DMS153 treated with DMSO at 0.1 percent for 48 hours (cell line): Measurements from ENCODE around the gene CAB39L.
"Not testable (repeated sequence)": the region's sequence is repeated elsewhere in the genome, so short reads cannot be mapped to it uniquely, and the experiment has no call there.

Experiments
- DNase-seq: peaks from one replicate; lab custom pipeline; 2025; ENCODE audit not compliant: unreplicated experiment; lab: John Stamatoyannopoulos, UW

The CAB39L gene

GRCh38 chr13:49294723-49295122 lies 149.1 kb downstream of the CAB39L start:
- not testable (repeated sequence) for DNase-seq

GRCh38 chr13:49292742-49293486 lies 150.9 kb downstream of the CAB39L start:
- peak; percentile 26 for DNase-seq

DNA sequence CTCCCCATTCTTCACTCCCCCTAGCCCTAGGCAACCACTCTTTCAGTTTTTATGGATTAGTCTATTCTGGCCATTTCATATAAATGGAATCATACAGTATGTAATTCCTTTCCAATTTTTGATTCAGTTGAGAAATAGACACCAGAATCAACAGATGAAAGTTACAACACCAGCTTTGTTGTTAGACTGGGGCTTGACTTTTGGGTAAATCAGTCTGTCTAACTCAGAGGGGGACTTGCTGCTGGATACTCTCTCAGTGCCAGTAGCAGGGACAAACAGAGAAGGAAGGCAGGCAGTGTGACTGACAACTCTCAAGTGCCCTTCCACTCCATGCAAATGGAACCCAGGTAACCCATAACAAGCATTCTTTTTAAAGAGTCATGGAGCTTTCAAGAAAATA lies 155.4 kb downstream of the CAB39L start:
- DNase-seq: no peak

- DNase-seq: no peak
These were observed 155.9 kb downstream of the CAB39L start for GRCh38 chr13:49287995-49288394.

- DNase-seq: no peak
These were observed 164.0 kb downstream of the CAB39L start for GRCh38 chr13:49279885-49280284.

GRCh38 chr13:49279112-49279511 lies 164.8 kb downstream of the CAB39L start:
- no peak for DNase-seq

GRCh38 chr13:49278211-49278610 lies 165.7 kb downstream of the CAB39L start:
- no peak for DNase-seq

DNA sequence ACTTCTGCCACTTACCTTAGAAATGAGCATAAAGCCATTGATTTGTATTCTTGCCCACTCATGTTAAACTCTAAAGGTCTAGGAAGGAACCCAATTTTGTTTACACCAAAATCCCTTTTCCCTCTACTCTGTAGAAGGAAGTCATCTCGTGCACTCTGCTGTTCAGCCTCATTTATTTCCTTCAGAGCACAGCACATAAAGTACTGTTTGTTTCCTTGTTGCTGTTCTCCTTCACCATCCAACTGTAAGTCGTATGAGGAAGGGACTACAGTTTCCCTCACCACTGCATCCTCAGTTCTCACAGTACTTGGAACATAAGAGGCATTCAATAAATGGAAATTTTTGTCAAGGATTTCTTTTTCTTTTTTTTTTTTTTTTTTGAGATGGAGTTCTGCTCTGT lies 171.6 kb downstream of the CAB39L start:
- DNase-seq: no peak

- no peak for DNase-seq
These were observed 172.6 kb downstream of the CAB39L start for GRCh38 chr13:49271264-49271663.

DNA sequence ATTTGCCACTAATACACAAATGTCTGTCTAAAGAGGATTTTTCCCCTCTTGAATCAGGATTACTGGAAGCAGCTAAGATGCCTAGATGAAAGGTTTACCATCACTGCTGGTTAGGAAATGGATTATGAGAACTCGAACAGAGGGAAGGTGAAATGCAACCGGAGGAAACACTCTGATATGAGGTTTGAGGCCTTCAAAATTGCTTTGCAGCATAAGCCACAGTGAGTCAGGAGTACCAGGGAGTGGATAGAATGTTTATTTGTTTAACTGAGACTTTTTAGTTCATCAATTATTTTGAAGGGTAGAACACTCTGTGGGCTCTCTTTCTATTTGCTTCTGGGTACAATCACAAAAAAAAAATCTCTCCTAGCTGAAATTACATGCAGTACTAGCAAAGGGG lies 178.0 kb downstream of the CAB39L start:
- DNase-seq: no peak

- DNase-seq: no peak
These were observed 181.2 kb downstream of the CAB39L start for GRCh38 chr13:49262634-49263033.

DNA sequence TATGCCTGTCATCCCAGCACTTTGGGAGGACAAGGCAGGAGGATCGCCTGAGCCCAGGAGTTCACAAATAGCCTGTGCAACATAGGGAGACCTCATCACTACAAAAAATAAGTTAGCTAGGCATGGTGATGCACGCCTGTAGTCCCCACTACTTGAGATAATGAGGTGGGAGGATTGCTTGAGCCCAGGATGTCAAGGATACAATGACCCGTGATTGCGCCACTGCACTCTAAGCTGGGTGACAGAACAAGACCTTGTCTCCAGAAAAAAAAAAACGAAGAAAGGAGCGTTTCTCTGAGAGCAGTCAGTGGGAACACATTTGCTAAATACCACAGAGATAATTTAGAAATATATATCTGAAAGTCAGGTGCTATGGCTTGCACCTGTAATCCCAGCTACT lies 184.3 kb downstream of the CAB39L start:
- DNase-seq: no peak
